ENCODE results near the gene ZBTB39.
"Not testable (repeated sequence)": the region's sequence is repeated elsewhere in the genome, so short reads cannot be mapped to it uniquely, and the experiment has no call there.

The ZBTB39 gene

GRCh38 chr12:56968910-56969309, 37.4 kb downstream of the ZBTB39 start:
- H3K4me3 ChIP-seq; H3K9me3 ChIP-seq; H3K4me1 ChIP-seq; DNase-seq (ENCODE audit: low spot score in 2 of 2); in situ Hi-C loops (cut with MboI; ENCODE audit: low sequenced_read_pairs); H3K36me3 ChIP-seq (replicated peaks); H3K27me3 ChIP-seq (ENCODE audit: low read depth): not testable (repeated sequence)

- peak in 1 of 2 experiments; percentile 35 for DNase-seq (ENCODE audit: low spot score in 2 of 2)
- H3K9me3 ChIP-seq; in situ Hi-C loops (cut with MboI; ENCODE audit: low sequenced_read_pairs); H3K4me1 ChIP-seq; H3K4me3 ChIP-seq; H3K27me3 ChIP-seq (ENCODE audit: low read depth); H3K36me3 ChIP-seq (replicated peaks): not testable (repeated sequence)
Observed at GRCh38 chr12:56965997-56966642, 40.2 kb downstream of the ZBTB39 start.

- H3K4me1 ChIP-seq; H3K27me3 ChIP-seq (ENCODE audit: low read depth); H3K4me3 ChIP-seq; H3K9me3 ChIP-seq; DNase-seq (ENCODE audit: low spot score in 2 of 2); H3K36me3 ChIP-seq (replicated peaks); in situ Hi-C loops (cut with MboI; ENCODE audit: low sequenced_read_pairs): not testable (repeated sequence)
Observed at GRCh38 chr12:56965124-56965523, 41.2 kb downstream of the ZBTB39 start.

- H3K4me3 ChIP-seq; H3K36me3 ChIP-seq (replicated peaks); in situ Hi-C loops (cut with MboI; ENCODE audit: low sequenced_read_pairs); H3K4me1 ChIP-seq; H3K9me3 ChIP-seq; DNase-seq (ENCODE audit: low spot score in 2 of 2); H3K27me3 ChIP-seq (ENCODE audit: low read depth): not testable (repeated sequence)
Observed at GRCh38 chr12:56963557-56963956, 42.8 kb downstream of the ZBTB39 start.

- H3K27me3 ChIP-seq (ENCODE audit: low read depth); H3K9me3 ChIP-seq; H3K4me1 ChIP-seq; DNase-seq (ENCODE audit: low spot score in 2 of 2); H3K4me3 ChIP-seq; in situ Hi-C loops (cut with MboI; ENCODE audit: low sequenced_read_pairs); H3K36me3 ChIP-seq (replicated peaks): not testable (repeated sequence)
Observed at GRCh38 chr12:56962247-56962646, 44.1 kb downstream of the ZBTB39 start.

GRCh38 chr12:56958422-56958821, 47.9 kb downstream of the ZBTB39 start:
- H3K9me3 ChIP-seq = no peaks in the 10 kb centered on the region
- in situ Hi-C loops (cut with MboI; ENCODE audit: low sequenced_read_pairs) = no loop called here

GRCh38 chr12:56957229-56958052, 48.9 kb downstream of the ZBTB39 start, which contains the start of gene RDH16:
Gene RDH16 (minus strand): TSS chr12:56957608. CDS start chr12:56957462, 146 bp downstream.
- Histone ChIP-seq H3K9me3 (no peaks in the 10 kb centered on the region), H3K36me3 (replicated peaks) (no peaks in the 10 kb centered on the region), H3K4me1 (no peaks in the 10 kb centered on the region), H3K4me3 (no peak within 1 kb of the TSS), H3K27me3 (ENCODE audit: low read depth) (no peaks in the 10 kb centered on the region)
- DNase-seq (ENCODE audit: low spot score in 2 of 2) = no peak
- in situ Hi-C loops (cut with MboI; ENCODE audit: low sequenced_read_pairs) = no loop called here

More at GRCh38 chr12:56958422-56958821, 47.9 kb downstream of the ZBTB39 start:
- H3K4me1 ChIP-seq = no peaks in the 10 kb centered on the region
- DNase-seq (ENCODE audit: low spot score in 2 of 2) = no peak
- no peaks in the 10 kb centered on the region for H3K27me3 ChIP-seq (ENCODE audit: low read depth)
- no peak overlapping the region for H3K4me3 ChIP-seq
- H3K36me3 ChIP-seq (replicated peaks) = no peaks in the 10 kb centered on the region

GRCh38 chr12:56955631-56956256, 50.6 kb downstream of the ZBTB39 start:
- Histone ChIP-seq H3K36me3 (replicated peaks) (no peaks in the 10 kb centered on the region), H3K4me3 (no peak overlapping the region), H3K9me3 (no peaks in the 10 kb centered on the region), H3K4me1 (no peaks in the 10 kb centered on the region), H3K27me3 (ENCODE audit: low read depth) (no peaks in the 10 kb centered on the region)
- DNase-seq (ENCODE audit: low spot score in 2 of 2) = no peak
- in situ Hi-C loops (cut with MboI; ENCODE audit: low sequenced_read_pairs) = no loop called here

GRCh38 chr12:56954958-56955355, 51.4 kb downstream of the ZBTB39 start:
- in situ Hi-C loops (cut with MboI; ENCODE audit: low sequenced_read_pairs) = no loop called here
- no peak for DNase-seq (ENCODE audit: low spot score in 2 of 2)
- H3K27me3 ChIP-seq (ENCODE audit: low read depth) = no peaks in the 10 kb centered on the region

GRCh38 chr12:56954057-56954957, 52.0 kb downstream of the ZBTB39 start:
- in situ Hi-C loops (cut with MboI; ENCODE audit: low sequenced_read_pairs) = no loop called here
- Histone ChIP-seq H3K4me3 (no peak overlapping the region), H3K4me1 (no peaks in the 10 kb centered on the region), H3K27me3 (ENCODE audit: low read depth) (no peaks in the 10 kb centered on the region), H3K9me3 (no peaks in the 10 kb centered on the region), H3K36me3 (replicated peaks) (no peaks in the 10 kb centered on the region)
- DNase-seq (ENCODE audit: low spot score in 2 of 2) = no peak

More at GRCh38 chr12:56954958-56955355, 51.4 kb downstream of the ZBTB39 start:
- H3K9me3 ChIP-seq = no peaks in the 10 kb centered on the region
- H3K4me3 ChIP-seq = no peak overlapping the region
- H3K4me1 ChIP-seq = no peaks in the 10 kb centered on the region
- no peaks in the 10 kb centered on the region for H3K36me3 ChIP-seq (replicated peaks)

- no peak for DNase-seq (ENCODE audit: low spot score in 2 of 2)
- no peaks in the 10 kb centered on the region for H3K4me1 ChIP-seq
- no peaks in the 10 kb centered on the region for H3K36me3 ChIP-seq (replicated peaks)
- in situ Hi-C loops (cut with MboI; ENCODE audit: low sequenced_read_pairs) = no loop called here
- no peak overlapping the region for H3K4me3 ChIP-seq
- no peaks in the 10 kb centered on the region for H3K27me3 ChIP-seq (ENCODE audit: low read depth)
- H3K9me3 ChIP-seq = no peaks in the 10 kb centered on the region
Observed at GRCh38 chr12:56953314-56953713, 53.0 kb downstream of the ZBTB39 start.

- no peaks in the 10 kb centered on the region for H3K4me1 ChIP-seq
- DNase-seq (ENCODE audit: low spot score in 2 of 2) = no peak
- in situ Hi-C loops (cut with MboI; ENCODE audit: low sequenced_read_pairs) = no loop called here
- H3K9me3 ChIP-seq = no peaks in the 10 kb centered on the region
- no peaks in the 10 kb centered on the region for H3K27me3 ChIP-seq (ENCODE audit: low read depth)
- H3K36me3 ChIP-seq (replicated peaks) = no peaks in the 10 kb centered on the region
- H3K4me3 ChIP-seq = no peak overlapping the region
Observed at GRCh38 chr12:56951582-56952339, 54.6 kb downstream of the ZBTB39 start.

- no peak overlapping the region for H3K4me3 ChIP-seq
- H3K9me3 ChIP-seq = no peaks in the 10 kb centered on the region
- in situ Hi-C loops (cut with MboI; ENCODE audit: low sequenced_read_pairs) = no loop called here
- no peaks in the 10 kb centered on the region for H3K4me1 ChIP-seq
- DNase-seq (ENCODE audit: low spot score in 2 of 2) = no peak
- no peaks in the 10 kb centered on the region for H3K36me3 ChIP-seq (replicated peaks)
- no peaks in the 10 kb centered on the region for H3K27me3 ChIP-seq (ENCODE audit: low read depth)
Observed at GRCh38 chr12:56948881-56949280, 57.5 kb downstream of the ZBTB39 start.
